NCI-H510A (cell line): ENCODE results near the gene CYP20A1.
A peak's percentile ranks its signal among the peaks of the same experiment; 100 is the strongest.
"Not testable (repeated sequence)": the region's sequence is repeated elsewhere in the genome, so short reads cannot be mapped to it uniquely, and the experiment has no call there.

Experiments used
- DNase-seq: peaks from one replicate; lab custom pipeline; 2025; lab: John Stamatoyannopoulos, UW

Gene CYP20A1

GRCh38 chr2:203238704-203239526 lies at the start of gene CYP20A1:
CYP20A1 (plus strand) TSS chr2:203239018; CDS start chr2:203239063, 45 bp downstream.
- peak; percentile 89 for DNase-seq

GRCh38 chr2:203190547-203190946 lies 48.3 kb upstream of the CYP20A1 start:
- not testable (repeated sequence) for DNase-seq

- not testable (repeated sequence) for DNase-seq
Observed at GRCh38 chr2:203191026-203191425, 47.8 kb upstream of the CYP20A1 start.

GRCh38 chr2:203191961-203192360 lies 46.9 kb upstream of the CYP20A1 start:
- no peak for DNase-seq

GRCh38 chr2:203195331-203196036 lies 43.3 kb upstream of the CYP20A1 start:
- DNase-seq, result no peak

- DNase-seq, result no peak
Observed at GRCh38 chr2:203200866-203201265, 38.0 kb upstream of the CYP20A1 start.

GRCh38 chr2:203201426-203201825 lies 37.4 kb upstream of the CYP20A1 start:
- DNase-seq, result no peak

- no peak for DNase-seq
Observed at GRCh38 chr2:203209538-203209937, 29.3 kb upstream of the CYP20A1 start.

GRCh38 chr2:203225423-203226039 lies 13.3 kb upstream of the CYP20A1 start:
- no peak for DNase-seq

GRCh38 chr2:203229674-203230073 lies 9.1 kb upstream of the CYP20A1 start:
- not testable (repeated sequence) for DNase-seq

GRCh38 chr2:203237346-203238238 lies 1.2 kb upstream of the CYP20A1 start:
- no peak for DNase-seq

GRCh38 chr2:203238292-203238703 lies 520 bp upstream of the CYP20A1 start:
- no peak for DNase-seq

GRCh38 chr2:203240491-203240890 lies 1.7 kb downstream of the CYP20A1 start:
- no peak for DNase-seq

- DNase-seq, result no peak
Observed at GRCh38 chr2:203242518-203242917, 3.7 kb downstream of the CYP20A1 start.

- DNase-seq, result no peak
Observed at GRCh38 chr2:203246646-203247045, 7.8 kb downstream of the CYP20A1 start.

GRCh38 chr2:203252818-203253217 lies 14.0 kb downstream of the CYP20A1 start:
- DNase-seq, result no peak

GRCh38 chr2:203253422-203254095 lies 14.7 kb downstream of the CYP20A1 start:
- DNase-seq, result not testable (repeated sequence)

GRCh38 chr2:203261326-203262159 lies 22.7 kb downstream of the CYP20A1 start:
- DNase-seq, result no peak

GRCh38 chr2:203279288-203279687 lies 40.5 kb downstream of the CYP20A1 start:
- DNase-seq, result no peak

GRCh38 chr2:203280428-203281064 lies 41.7 kb downstream of the CYP20A1 start:
- DNase-seq, result no peak
